NCI-H345 treated with DMSO at 0.1 percent for 48 hours (cell line): ENCODE results near the gene CRIM1.

Source experiments
- DNase-seq: peaks from one replicate; lab custom pipeline; 2025; ENCODE audit not compliant: unreplicated experiment; lab: John Stamatoyannopoulos, UW

Gene CRIM1

DNA sequence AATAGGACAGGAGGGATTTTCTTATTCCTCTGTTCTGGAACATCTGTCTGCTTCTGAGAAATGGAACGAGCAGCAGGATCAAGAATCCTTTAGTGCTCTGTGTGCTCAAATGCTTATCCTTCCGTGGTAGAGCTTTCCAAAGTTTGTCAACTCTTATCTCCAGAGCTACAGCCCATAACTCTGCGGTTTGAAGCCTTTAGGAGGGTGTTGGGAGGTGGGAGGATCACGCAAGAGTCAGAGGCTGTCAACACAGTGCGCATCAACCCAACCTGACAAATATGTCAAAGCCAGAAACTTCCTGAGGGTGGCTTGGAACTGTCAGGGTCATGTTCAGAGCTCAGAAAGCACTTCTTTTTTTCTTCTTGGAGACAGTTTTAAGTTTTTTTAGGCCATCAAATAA is 95.9 kb downstream of the CRIM1 start:
- DNase-seq, result no peak

DNA sequence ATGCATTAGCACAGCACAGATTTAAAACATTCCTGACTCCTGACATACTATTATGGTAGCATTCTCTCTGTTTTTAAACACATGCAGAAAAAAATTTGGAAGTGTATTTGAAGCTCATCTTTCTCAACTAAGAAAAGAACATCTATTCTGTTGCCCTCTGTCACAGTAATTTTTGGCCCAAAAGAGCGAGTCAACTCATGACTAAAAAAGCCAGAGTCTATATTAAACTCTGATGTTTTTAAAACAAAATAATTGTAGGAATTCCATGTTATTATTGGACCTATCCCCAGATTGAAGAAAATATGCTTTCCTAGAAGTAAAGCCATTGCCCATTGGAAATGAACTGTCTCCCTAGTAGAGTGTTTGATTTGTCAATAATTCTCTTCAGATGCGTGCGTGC is 96.7 kb downstream of the CRIM1 start:
- DNase-seq, result no peak

DNA sequence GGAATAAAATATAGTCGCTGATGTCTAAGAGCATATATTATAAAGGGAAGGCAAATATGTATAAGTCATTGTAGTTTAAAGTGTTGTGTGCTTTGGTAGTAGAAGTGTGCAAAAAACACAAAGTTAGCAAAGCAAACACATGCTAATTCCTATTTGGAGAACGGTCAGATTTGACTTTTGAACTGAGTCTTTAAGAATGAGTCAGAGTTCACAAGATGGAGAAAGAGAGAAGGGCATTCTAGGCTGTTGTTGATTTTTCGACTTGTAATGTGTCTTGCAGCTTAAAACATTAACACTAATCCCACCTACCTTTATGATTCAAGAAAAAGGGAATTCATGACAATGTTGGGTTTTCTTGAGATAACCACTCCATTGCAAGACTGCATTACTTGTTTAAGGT is 98.1 kb downstream of the CRIM1 start:
- no peak for DNase-seq

DNA sequence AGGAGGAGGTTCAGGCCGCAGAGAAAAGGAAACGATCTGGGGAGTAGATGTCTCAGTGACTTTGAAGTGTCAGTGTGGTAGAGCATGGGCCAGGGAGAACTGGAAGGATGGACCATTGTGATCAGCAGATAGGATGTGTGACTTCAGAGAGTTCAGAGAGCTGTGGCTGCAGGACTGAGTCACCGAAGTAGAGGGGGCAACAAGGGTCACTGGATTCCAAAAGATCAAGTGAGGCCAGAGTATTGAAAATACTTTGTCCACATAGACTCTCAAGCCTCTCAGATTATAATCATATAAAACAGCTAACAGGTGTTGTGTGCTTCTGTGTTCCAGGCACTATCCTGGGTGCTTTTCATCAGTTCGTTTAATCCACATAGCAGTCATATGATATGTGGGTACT is 99.4 kb downstream of the CRIM1 start:
- no peak for DNase-seq

DNA sequence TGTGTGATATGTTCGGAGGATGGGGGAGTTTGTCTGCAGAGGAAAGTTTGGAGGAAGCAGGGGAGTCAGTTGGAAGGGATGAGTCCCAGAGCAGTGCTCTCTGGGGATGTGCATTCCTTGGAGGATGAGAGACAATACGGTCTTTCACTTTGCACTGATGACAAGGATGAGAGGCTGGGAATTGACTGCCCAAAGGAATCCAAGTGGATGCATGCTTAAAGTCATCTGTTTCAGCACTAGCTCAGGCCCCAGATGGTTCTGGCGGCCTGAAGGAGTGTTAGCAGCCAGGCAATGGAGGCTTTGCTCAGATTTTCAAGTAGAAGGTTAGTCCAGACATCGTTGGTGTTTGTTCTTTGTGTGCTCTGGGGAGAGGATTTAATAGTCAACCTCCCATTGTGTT is 100.2 kb downstream of the CRIM1 start:
- DNase-seq, result no peak

DNA sequence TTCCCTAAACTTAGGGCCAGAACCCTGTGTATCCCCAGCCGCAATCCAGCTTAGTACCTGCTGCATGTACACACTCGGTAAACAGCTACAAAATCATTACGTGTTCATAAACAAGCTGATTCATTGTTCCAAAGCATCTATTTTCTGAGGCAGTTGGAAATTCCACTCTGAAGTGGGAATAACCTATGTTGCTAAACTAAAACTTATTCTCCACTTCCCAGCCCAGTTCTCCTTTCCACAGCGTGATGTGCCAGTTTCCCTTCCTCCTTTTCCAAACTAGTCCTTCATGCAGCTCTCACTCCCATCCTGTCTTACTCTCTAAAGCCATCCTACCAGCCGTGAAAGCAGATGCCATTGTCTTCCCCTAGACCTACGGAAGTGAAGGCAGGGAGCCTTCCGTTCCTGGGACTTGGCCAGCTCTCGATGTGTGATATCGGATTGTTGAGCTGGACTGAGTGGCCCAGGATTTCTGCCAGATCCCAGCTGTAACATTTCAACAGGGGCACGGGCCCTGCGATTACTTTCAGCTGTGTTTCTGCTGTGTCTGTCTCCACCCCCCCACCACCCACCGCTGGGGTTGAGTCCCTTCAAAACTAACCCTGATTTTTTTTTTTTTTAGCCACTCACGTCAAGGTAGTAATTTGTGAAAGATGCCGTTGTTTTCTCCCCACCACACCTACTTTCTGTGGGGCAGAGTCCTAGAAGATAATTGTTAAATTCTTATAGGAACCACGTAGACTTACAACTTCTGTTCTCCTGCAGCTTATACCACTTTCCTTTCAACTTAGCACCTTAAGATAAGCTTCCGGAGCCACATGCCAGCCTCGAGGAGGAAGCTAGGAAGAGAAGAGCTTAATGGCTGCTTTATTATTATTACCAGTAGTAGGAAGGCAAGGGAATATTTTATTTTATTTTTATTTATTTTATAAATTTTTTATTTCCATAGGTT is 100.9 kb downstream of the CRIM1 start:
- no peak for DNase-seq

DNA sequence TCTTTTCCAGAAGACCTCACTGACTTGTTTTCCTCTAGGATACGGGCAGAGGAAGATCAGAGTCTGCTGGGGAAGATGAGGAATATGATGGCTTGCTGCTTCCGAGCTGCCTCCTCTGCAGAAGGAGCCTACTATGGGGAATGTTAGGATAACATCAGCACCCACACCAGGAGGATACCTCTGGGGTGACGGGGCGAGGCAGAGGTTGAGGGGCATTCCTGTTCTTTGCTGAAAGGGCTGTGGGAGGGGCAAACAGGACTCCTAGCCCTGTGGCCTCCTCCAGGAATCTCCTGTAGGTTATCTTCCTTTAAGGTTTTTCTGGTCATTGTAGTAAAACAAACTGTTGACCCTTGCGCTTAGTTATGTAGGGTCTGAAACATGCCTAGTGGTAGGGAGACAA is 102.5 kb downstream of the CRIM1 start:
- DNase-seq, result no peak

DNA sequence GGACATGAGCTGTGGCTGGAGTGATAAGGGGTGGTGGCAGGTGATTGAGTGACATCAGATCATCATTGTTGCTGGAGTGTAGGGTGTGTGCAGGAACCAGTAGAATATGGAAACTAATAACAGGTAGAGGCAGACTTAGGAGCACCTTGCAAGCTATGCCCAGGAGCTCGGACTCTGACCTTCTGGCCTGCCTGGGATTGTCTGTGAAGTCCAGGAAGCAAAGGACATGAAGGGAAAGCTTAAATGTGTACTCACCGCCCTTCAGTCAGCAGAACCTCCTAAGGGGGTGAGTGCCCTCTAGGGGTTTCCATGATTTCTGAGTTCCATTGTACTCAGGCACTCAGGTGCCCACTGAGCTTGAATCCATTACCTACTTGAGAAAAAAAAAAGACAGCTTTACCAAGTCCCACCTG is 104.2 kb downstream of the CRIM1 start:
- DNase-seq, result peak; percentile 13

DNA sequence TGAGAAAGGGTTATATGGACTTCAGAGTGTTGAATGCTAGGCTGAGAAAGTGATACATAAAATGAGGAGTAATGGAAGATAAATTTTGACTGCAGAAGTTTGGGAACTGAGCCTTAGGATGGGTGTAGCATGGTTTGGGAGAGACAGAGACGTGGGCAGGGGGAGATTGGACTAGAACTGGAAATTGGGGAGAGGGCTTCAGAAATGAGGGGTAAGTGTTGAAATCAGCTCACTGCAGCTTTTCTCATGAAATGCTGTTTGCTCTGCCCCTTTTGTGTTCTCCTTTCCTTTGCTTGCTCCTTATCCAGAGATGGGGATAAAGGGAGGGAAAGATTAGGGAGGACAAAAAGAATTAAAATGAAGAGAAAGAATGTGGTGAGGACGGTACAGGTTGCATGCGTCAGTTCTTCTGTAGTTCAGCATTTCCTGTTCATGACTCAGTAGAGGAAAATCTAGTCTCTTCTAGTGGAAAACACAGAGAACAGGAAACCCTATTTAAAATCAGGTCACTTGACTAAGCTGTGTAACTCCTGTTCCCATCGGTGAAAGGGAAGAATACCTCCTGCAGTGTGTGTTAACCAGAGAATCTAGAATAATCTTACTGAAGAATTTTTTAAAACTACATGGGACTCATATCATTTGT is 105.6 kb downstream of the CRIM1 start:
- DNase-seq, result no peak

DNA sequence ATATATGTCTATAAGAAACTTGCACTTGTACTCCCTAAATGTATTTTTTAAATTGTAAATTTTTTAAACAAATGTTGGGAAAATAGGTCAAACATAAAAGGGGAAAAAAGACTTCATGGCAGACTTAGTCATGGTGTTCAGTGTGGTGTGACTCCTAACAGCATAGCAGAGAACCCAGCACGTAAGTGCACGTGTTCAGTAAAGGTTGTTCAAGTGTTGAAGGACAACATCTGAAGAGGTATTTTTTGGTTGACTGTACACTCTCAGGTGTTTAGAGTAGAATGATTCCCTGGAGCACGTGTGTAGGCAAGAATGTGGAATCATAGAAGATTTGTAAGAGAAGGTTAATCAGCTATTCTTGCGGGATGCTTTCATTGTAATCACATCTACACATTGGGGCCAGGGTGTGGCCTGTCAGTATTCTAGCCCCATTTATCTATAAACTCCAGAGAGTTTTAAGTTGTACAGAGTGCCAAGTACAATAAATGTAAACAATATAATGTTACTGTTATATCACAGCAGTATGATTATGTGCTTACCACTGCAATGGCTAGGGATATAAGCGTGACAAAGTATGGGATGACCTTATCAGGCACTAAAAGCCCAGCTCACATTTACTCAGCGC is 106.8 kb downstream of the CRIM1 start:
- DNase-seq, result no peak

DNA sequence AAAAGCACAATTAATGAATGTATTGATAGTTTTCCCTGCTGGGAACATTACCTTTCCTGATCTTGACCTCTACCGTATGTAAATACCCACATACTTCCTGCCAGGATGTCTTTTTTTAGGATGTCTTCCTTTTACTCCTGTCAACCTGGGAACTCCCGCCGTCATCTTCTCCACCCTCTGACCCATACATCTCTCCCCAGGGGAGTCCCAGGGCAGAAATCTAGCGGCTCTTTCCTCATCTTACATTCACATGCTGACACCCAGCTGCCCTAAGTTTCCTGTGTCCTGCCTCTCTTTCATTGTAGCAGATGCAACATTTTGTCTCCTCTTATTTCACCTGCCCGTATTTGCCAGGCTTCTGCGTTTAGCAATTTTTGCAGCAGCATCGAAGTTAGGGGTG is 107.8 kb downstream of the CRIM1 start:
- no peak for DNase-seq

DNA sequence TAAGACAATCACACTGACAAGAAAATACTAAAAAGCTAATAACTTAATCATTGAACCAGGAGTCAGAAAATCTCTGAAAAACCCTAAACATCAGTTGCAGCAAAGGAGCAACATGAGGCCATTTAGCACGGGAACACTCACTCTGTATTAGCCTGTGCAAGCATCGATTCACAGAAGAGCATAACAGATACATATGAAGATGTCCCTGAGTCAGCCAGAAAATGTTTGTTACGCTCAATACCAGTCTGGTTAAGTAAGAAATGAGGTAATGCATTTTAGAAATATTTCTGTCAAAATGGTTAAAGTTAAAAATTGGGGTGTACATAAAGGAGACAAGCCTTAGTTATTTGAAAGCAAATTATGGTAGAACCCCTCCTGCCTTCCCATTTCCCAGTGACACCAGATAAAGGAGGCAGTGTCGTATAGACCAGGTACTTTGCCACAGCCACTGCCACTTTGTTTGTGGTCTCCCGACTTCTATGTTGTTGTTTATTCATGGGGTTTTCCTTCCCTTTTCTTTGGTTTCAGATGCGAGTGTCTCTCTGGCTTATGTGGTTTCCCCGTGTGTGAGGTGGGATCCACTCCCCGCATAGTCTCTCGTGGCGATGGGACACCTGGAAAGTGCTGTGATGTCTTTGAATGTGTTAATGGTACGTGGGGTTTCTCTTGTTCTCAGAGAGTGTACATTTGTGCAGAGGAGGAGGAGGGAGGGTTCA is 108.6 kb downstream of the CRIM1 start:
- DNase-seq, result no peak

DNA sequence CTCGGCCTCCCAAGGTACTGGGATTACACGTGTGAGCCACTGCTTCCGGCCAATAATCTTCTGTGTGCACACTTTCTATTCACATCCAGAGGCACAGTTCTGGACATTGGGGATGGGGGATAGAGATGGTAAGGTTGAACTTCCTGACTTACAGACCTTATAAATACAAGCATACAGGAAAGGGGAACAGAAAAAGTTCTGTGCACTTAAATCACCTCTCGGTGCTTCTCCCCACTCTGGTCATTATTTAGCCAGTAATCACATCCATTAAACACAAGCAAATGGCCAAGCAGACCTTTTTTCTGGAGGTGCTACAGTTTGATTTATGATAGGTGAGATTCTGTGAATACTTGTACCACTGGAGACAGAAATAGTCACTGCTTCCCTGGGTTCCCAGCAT is 110.6 kb downstream of the CRIM1 start:
- DNase-seq, result no peak

DNA sequence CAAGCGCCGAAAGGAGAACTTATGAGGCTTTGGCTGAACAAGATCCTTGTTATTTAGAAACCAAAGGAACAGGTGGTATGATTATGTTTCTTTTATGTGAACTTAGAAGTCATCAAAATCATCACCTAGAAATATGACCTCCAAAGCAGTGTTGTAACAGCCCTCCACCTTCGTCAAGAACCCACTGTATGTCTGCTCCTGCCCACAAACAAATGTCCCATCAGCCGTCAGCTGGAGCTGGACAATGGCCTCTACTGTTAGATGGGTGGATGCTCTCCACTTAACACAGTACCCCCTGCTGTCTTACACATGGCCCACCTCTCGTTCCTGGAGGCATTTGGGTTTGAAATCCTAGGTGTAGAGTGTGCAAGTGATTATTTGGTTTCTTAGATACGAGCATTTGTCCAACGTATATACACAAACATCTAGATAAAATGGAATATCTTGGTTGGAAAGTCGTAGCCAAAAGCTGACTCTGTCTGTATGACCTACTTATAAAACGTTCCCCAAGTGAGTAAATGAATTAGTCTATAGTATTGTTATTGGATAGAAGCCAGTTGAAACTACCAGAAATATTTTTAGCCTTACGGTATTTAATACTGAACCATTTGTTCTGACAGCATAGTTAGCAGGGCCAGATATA is 113.0 kb downstream of the CRIM1 start:
- DNase-seq, result no peak

DNA sequence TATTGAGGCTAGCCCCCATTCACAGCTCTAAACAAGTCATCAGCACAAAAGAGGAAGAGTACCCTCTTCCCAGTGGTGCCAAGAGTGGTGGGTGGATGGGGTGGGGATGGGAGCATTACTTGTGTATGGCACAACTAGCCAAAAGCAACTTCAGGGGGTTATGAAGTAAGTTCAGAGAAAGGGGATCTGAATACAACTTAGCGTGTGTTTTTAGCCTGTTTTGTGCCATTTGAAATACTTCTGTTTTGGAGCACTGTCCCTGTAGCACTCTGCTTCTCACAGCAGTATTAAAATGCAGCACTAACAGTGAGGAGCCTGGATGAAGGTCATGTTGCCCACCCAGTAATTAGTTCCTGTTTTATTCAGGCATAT is 113.5 kb downstream of the CRIM1 start:
- no peak for DNase-seq

DNA sequence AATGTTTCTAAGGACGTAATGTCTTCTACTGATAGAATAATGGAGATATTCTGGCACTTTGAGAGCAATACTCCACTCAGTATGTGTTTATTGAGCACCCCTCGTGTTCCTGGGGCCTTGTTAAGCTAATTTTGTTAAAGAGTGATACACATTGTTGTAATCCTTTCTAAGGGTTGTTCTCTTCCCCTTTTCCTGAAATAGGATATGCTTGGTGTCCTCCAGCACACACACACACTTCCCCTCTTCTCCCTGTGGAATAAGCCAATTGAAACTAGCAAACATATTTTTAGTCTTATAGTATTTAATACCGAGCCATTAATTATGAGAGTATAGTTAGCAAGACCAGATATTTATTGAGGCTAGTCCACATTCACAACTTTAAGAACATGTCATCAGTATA is 114.1 kb downstream of the CRIM1 start:
- DNase-seq, result no peak

DNA sequence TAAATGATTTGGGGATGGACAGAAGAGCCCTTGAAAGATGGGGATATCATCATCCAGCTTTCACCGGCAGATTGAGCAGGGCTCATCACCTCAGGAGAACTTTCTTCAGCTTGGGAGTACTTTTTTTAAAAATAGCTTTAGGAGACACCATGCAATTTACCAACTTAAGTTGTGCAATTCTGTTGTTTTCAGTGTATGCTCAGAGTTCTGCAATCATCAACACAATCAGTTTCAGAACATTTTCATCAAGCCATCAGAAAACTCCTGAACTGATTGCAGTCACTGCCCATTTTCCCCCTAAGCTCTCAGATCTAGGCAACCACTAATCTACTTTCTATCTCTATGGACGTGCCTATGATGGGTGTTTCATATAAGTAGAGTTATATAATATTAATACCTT is 117.7 kb downstream of the CRIM1 start:
- DNase-seq, result no peak

DNA sequence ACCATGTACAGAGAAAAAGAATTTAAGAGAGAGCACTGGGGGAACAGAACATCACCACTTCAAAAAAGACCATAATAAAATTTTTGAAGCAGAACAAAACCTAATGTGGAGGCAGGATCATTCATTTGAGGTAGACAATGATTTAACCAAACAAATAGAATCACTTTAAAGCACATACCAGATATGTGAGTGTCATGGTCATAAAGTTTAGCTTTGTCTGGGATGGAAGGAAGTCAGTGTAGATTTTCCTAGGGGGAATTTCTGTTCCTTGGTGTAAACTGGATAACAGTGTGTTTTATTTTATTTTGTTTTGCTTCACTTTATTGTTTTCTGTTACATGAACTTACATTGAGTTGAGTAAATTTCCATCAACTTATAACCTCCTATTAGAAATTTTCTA is 120.8 kb downstream of the CRIM1 start:
- no peak for DNase-seq

DNA sequence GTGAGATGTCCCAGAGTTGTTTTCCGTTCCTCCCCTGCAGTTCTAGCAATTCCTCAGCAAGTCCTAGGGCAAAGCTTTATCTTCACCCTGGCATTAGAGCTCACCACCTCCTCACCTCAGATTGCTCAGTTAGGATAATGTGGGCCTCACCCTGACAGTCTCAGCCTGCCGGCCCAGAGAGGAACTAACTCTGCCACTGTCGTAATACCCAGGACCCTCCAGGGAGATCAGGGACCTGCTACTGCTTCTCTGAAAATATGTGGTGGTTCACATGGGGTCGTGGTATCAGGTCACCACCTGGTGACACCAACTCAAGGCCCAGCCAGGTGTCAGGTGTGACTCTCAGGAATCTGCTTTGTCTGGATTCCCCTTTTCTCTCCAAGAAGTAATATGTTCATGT is 121.7 kb downstream of the CRIM1 start:
- no peak for DNase-seq

DNA sequence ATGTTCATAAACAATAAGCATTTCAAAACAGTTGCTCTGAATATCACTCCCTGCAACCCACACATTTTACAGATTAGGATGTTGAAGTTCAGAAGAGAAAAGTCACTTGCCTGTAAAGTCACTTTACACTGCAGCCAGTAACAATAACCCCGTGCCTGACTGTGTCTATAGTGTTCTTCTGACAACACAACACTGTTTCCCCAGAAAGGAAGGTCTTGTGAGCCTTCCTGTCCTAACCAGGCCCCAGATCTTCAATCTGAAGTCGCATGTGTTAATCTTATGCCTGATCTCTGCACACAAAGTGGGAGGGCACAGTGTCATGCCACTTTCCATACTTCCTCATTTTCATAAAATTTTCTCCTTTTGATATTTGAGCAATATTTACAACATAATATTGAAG is 122.2 kb downstream of the CRIM1 start:
- DNase-seq, result no peak

DNA sequence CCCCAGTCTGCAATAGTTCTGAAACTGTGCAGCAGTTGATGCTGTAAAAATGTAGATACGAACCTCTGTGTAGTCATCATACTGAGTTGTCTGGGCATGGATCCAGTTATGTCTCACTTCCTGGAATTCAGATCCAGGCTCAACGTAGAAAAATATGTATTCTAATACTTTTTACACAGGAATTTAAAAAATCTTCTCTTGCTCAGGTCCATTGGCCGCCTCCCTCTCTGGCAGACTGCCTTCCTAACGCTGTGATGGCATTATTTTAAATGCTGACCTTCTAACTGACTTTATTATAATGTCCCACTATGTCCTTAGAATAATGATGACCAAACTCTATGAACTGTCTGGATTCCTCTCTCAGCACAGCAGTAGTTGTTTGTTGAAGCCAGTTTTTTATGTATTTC is 122.8 kb downstream of the CRIM1 start:
- DNase-seq, result no peak
